ENCODE data around the gene EML3. TPM values are rescaled to one million over a fixed set of nuclear protein-coding genes. Genes with fewer than 3 reads are reported as not detected.

Gene EML3
- total RNA-seq, 2 donors from 2014 or later, result 169 to 174 TPM

GRCh38 chr11:62554387-62555167 lies 58.0 kb downstream of the EML3 start:
- no peaks in the 10 kb centered on the region for H3K9me3 ChIP-seq (ENCODE audit: control insufficient read depth, low read length, poor library complexity, severe bottlenecking)
- ATAC-seq (no peak), DNase-seq (no peak)
- Mint-ChIP-seq H3K4me1 (peaks cover 79% of the 10 kb centered on the region), H3K36me3 (ENCODE audit: low read depth) (no peaks in the 10 kb centered on the region), H3K27me3 (no peaks in the 10 kb centered on the region), H3K4me3 (peak overlapping the region; percentile 93), H3K27ac (peak overlapping the region; percentile 100)

DNA sequence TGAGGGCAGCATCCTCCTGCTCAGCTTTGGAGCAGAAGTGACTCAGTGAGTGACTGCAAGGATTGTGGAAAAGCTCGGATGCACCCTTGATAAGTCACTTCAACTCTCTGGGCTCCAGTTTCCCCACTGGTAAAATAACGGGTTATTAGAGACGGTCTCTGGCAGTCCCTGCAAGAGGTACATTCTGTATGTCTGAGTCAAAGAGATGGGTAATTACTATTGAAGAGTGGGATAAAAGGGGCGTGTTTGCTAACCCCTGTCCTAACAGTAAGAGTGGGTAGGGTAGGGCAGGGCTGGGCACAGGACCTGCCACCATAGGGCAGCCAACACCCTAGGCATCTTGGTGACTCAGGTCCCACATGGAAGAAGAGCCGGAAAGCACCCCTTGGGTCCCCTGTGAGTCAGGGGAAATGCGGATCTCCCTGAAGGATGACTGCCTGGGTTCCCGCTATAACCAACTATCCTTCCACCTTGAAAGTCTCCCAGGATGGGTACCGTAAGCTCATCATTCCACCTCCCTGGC lies 58.7 kb downstream of the EML3 start:
- peak overlapping the region; percentile 100 for H3K27ac Mint-ChIP-seq
- ATAC-seq, result no peak

GRCh38 chr11:62553080-62553838 lies 59.3 kb downstream of the EML3 start:
- Mint-ChIP-seq H3K27ac (peak overlapping the region; percentile 100), H3K4me3 (peak overlapping the region; percentile 93), H3K36me3 (ENCODE audit: low read depth) (no peaks in the 10 kb centered on the region), H3K4me1 (peaks cover 77% of the 10 kb centered on the region), H3K27me3 (no peaks in the 10 kb centered on the region)
- DNase-seq (peak; percentile 46 to 67 (median 65)), ATAC-seq (peak; percentile 31)
- no peaks in the 10 kb centered on the region for H3K9me3 ChIP-seq (ENCODE audit: control insufficient read depth, low read length, poor library complexity, severe bottlenecking)

More for the DNA sequence above, 58.7 kb downstream of the EML3 start:
- Mint-ChIP-seq H3K36me3 (ENCODE audit: low read depth) (no peaks in the 10 kb centered on the region), H3K4me1 (peaks cover 73% of the 10 kb centered on the region), H3K27me3 (no peaks in the 10 kb centered on the region), H3K4me3 (peak overlapping the region; percentile 93)
- H3K9me3 ChIP-seq (ENCODE audit: control insufficient read depth, low read length, poor library complexity, severe bottlenecking), result no peaks in the 10 kb centered on the region
- DNase-seq, result peak in 1 of 3 donors; percentile 41

GRCh38 chr11:62552485-62553079 lies 60.0 kb downstream of the EML3 start:
- H3K4me1 Mint-ChIP-seq, result peaks cover 81% of the 10 kb centered on the region
- no peak for ATAC-seq
- H3K36me3 Mint-ChIP-seq (ENCODE audit: low read depth), result no peaks in the 10 kb centered on the region
- H3K4me3 Mint-ChIP-seq, result peak overlapping the region; percentile 93
- H3K9me3 ChIP-seq (ENCODE audit: control insufficient read depth, low read length, poor library complexity, severe bottlenecking), result no peaks in the 10 kb centered on the region
- peak overlapping the region; percentile 100 for H3K27ac Mint-ChIP-seq
- no peak for DNase-seq
- no peaks in the 10 kb centered on the region for H3K27me3 Mint-ChIP-seq

Other genes starting within 250 kb of the EML3 start
- gene SCGB1A1, start 193.7 kb downstream of the EML3 start, total RNA-seq, result not detected
- 100 to 1,000 TPM; 692 to 863 TPM for gene AHNAK, start 66.0 kb downstream of the EML3 start, total RNA-seq
- gene EEF1G, start 38.9 kb downstream of the EML3 start, total RNA-seq, result 1,000 to 10,000 TPM; 1,954 to 1,984 TPM
- gene TUT1, start 21.3 kb downstream of the EML3 start, total RNA-seq, result 10 to 100 TPM; 20.9 to 23.2 TPM
- 100 to 1,000 TPM; 140 to 175 TPM for gene MTA2, start 10.9 kb downstream of the EML3 start, total RNA-seq
- 1 to 10 TPM in 1 of 2 donors, under 1 TPM in 1; 0.94 to 1.2 TPM for gene ROM1, start 482 bp upstream of the EML3 start, total RNA-seq
- gene B3GAT3, start 9.2 kb upstream of the EML3 start, total RNA-seq, result 10 to 100 TPM; 53.0 to 57.2 TPM
- 100 to 1,000 TPM; 168 to 179 TPM for gene GANAB, start 33.8 kb upstream of the EML3 start, total RNA-seq
- gene INTS5, start 40.5 kb upstream of the EML3 start, total RNA-seq, result 10 to 100 TPM; 12.1 to 13.0 TPM
- 10 to 100 TPM; 20.0 to 21.6 TPM for gene C11orf98, start 52.4 kb upstream of the EML3 start, total RNA-seq
- gene CSKMT, start 52.5 kb upstream of the EML3 start, total RNA-seq, result 10 to 100 TPM in 1 of 2 donors, 1 to 10 TPM in 1; 8.0 to 15.9 TPM
- 1 to 10 TPM; 2.6 to 3.3 TPM for gene UQCC3, start 58.9 kb upstream of the EML3 start, total RNA-seq
- gene LBHD1, start 59.5 kb upstream of the EML3 start, total RNA-seq, result 10 to 100 TPM; 12.0 to 14.9 TPM
- 100 to 1,000 TPM; 195 to 203 TPM for gene UBXN1, start 66.3 kb upstream of the EML3 start, total RNA-seq
- gene LRRN4CL, start 76.8 kb upstream of the EML3 start, total RNA-seq, result not detected
- gene BSCL2, start 94.6 kb upstream of the EML3 start, total RNA-seq, result 10 to 100 TPM; 20.8 to 20.9 TPM
- not detected for gene GNG3, start 94.9 kb upstream of the EML3 start, total RNA-seq
- gene HNRNPUL2, start 114.7 kb upstream of the EML3 start, total RNA-seq, result 10 to 100 TPM; 41.4 to 43.2 TPM
- 10 to 100 TPM; 11.0 to 14.1 TPM for gene TTC9C, start 115.7 kb upstream of the EML3 start, total RNA-seq
- gene ZBTB3, start 141.4 kb upstream of the EML3 start, total RNA-seq, result 1 to 10 TPM; 7.4 to 9.1 TPM
- gene POLR2G, start 148.8 kb upstream of the EML3 start, total RNA-seq, result 10 to 100 TPM; 65.0 to 65.7 TPM
- gene TAF6L, start 158.6 kb upstream of the EML3 start, total RNA-seq, result 10 to 100 TPM; 14.1 to 15.8 TPM
- 10 to 100 TPM; 20.5 to 27.7 TPM for gene TMEM179B, start 174.6 kb upstream of the EML3 start, total RNA-seq
- 1 to 10 TPM; 5.7 to 7.3 TPM for gene TMEM223, start 179.2 kb upstream of the EML3 start, total RNA-seq
- gene NXF1, start 192.7 kb upstream of the EML3 start, total RNA-seq, result 100 to 1,000 TPM; 271 to 305 TPM
- 100 to 1,000 TPM; 103 to 119 TPM for gene STX5, start 219.3 kb upstream of the EML3 start, total RNA-seq
- not detected for gene TEX54, start 220.1 kb upstream of the EML3 start, total RNA-seq
- 100 to 1,000 TPM; 146 to 163 TPM for gene WDR74, start 226.8 kb upstream of the EML3 start, total RNA-seq

Data from T-helper 17 cell (primary cell).